Esophagus squamous epithelium (tissue), 5 donors: ENCODE measurements around the gene MLLT3. TPM values are rescaled to one million over a fixed set of nuclear protein-coding genes. Genes with fewer than 3 reads are reported as not detected.

ENCODE experiments used
- DNase-seq: peaks from one replicate; lab custom pipeline; 2025; lab: John Stamatoyannopoulos, UW
- H3K27ac ChIP-seq, 4 donors: fragments of 200-600 bp; sonication (generic); one replicate each; pipeline ENCODE4 v1.5.1; 2016 to 2019; ENCODE audit warnings: mild to moderate bottlenecking in 1 of 4
- H3K27me3 ChIP-seq, 4 donors: fragments of 200-600 bp; sonication (generic); 1 replicate in 3 of 4; 2 replicates in 1 of 4; pipeline versions ENCODE4 v1.5.1 to v1.6.0; 2017 to 2021; ENCODE audit warnings: antibody characterized with exemption in 1 of 4
- H3K36me3 ChIP-seq, 3 donors: fragments of 200-600 bp; sonication (generic); one replicate each; pipeline ENCODE4 v1.5.1; 2016 to 2019
- H3K4me1 ChIP-seq, 3 donors: fragments of 200-600 bp; sonication (generic); one replicate each; pipeline ENCODE4 v1.5.1; 2017 to 2019
- H3K4me3 ChIP-seq, 4 donors: fragments of 200-600 bp; sonication (generic); 1 replicate in 3 of 4; 2 replicates in 1 of 4; pipeline ENCODE4 v1.5.1; 2016 to 2019; ENCODE audit warnings: mild to moderate bottlenecking in 2 of 4, moderate library complexity in 1 of 4
- H3K9me3 ChIP-seq, 3 donors: fragments of 200-600 bp; sonication (generic); one replicate each; pipeline ENCODE4 v1.5.1; 2016 to 2019
- CTCF ChIP-seq, 6 experiments: fragments of 450-650 bp in 4 of 6; fragments of 200-600 bp in 2 of 6; sonication (generic) in 2 of 6; IDR thresholded peaks; one replicate each; pipeline ENCODE4 v1.5.1; 2016 to 2019; ENCODE audit warnings: antibody characterized with exemption in 6 of 6, mild to moderate bottlenecking in 4 of 6, moderate library complexity in 4 of 6
- POLR2A ChIP-seq, 4 donors: fragments of 450-650 bp; IDR thresholded peaks; one replicate each; pipeline ENCODE4 v1.6.1; 2017; ENCODE audit warnings: antibody characterized with exemption in 4 of 4, mild to moderate bottlenecking in 4 of 4, moderate library complexity in 3 of 4
- WGBS, 2 donors: methylation state at CpG; one replicate each; pipeline ENCODE4 v1.1.5; 2018; 5-methylcytosine and 5-hydroxymethylcytosine counted together
- intact Hi-C: fragments of 100-400 bp; cut with DNase I; formaldehyde crosslinking; loops from one replicate; pipeline ENCODE4 v1.15.0; 2022
- total RNA-seq, 4 donors: library from RNA; depleted of rRNA; stranded (reverse); fragments of >200 nt; gene quantifications; one replicate each; pipeline ENCODE4 v1.1.0, GENCODE V29; 2016
- donor health status: DM: yes; HTN: yes; CAD: no.

Gene MLLT3
- total RNA-seq, 4 donors from 2014 or later: 8.2 to 21.5 (median 8.6) TPM

- H3K4me3 ChIP-seq: no peak overlapping the region
- H3K27ac ChIP-seq: no peak overlapping the region
- H3K36me3 ChIP-seq: no peaks in the 10 kb centered on the region
- TF ChIP-seq POLR2A (IDR thresholded peaks at IDR 0.05) (no peak), CTCF (IDR thresholded peaks at IDR 0.05) (no peak)
- no peaks in the 10 kb centered on the region for H3K27me3 ChIP-seq
- no peaks in the 10 kb centered on the region for H3K9me3 ChIP-seq
- intact Hi-C loops: no loop called here
- no peak for DNase-seq
- peaks cover 0 to 31% (median 2%) of the 10 kb centered on the region in 3 donors for H3K4me1 ChIP-seq
- WGBS, 2 donors: 79 to 89% methylated on average over 5 of the region's 5 CpGs
Measured at GRCh38 chr9:20569525-20569924, 52.8 kb downstream of the MLLT3 start.

- Histone ChIP-seq H3K9me3 (no peaks in the 10 kb centered on the region), H3K4me1 (peaks cover 0 to 33% (median 2%) of the 10 kb centered on the region in 3 donors), H3K27me3 (no peaks in the 10 kb centered on the region), H3K4me3 (no peak overlapping the region), H3K27ac (no peak overlapping the region), H3K36me3 (no peaks in the 10 kb centered on the region)
- no peak for DNase-seq
- intact Hi-C loops: no loop called here
- TF ChIP-seq POLR2A (IDR thresholded peaks at IDR 0.05) (no peak), CTCF (IDR thresholded peaks at IDR 0.05) (no peak)
Measured at GRCh38 chr9:20568400-20568799, 53.9 kb downstream of the MLLT3 start.

GRCh38 chr9:20566401-20566800 is 55.9 kb downstream of the MLLT3 start:
- Histone ChIP-seq H3K36me3 (no peaks in the 10 kb centered on the region), H3K27me3 (no peaks in the 10 kb centered on the region), H3K4me1 (peaks cover 0 to 50% (median 2%) of the 10 kb centered on the region in 3 donors), H3K9me3 (no peaks in the 10 kb centered on the region), H3K4me3 (no peak overlapping the region), H3K27ac (no peak overlapping the region)
- TF ChIP-seq POLR2A (IDR thresholded peaks at IDR 0.05) (no peak), CTCF (IDR thresholded peaks at IDR 0.05) (no peak)
- intact Hi-C loops: no loop called here
- no peak for DNase-seq
- 81 to 87% methylated on average over 4 of the region's 4 CpGs for WGBS, 2 donors

GRCh38 chr9:20564650-20565049 is 57.6 kb downstream of the MLLT3 start:
- peaks cover 0 to 43% (median 2%) of the 10 kb centered on the region in 3 donors for H3K4me1 ChIP-seq
- TF ChIP-seq POLR2A (IDR thresholded peaks at IDR 0.05): no peak
- no peak for TF ChIP-seq CTCF (IDR thresholded peaks at IDR 0.05)
- H3K27me3 ChIP-seq: no peaks in the 10 kb centered on the region
- intact Hi-C loops: no loop called here
- no peak for DNase-seq
- H3K27ac ChIP-seq: no peak overlapping the region
- H3K36me3 ChIP-seq: no peaks in the 10 kb centered on the region
- H3K4me3 ChIP-seq: no peak overlapping the region
- no peaks in the 10 kb centered on the region for H3K9me3 ChIP-seq
- WGBS, 2 donors: 76 to 86% methylated on average over 3 of the region's 3 CpGs

GRCh38 chr9:20563917-20564316 is 58.4 kb downstream of the MLLT3 start:
- 29 to 48% methylated on average over 1 of the region's 1 CpG for WGBS, 2 donors
- no peaks in the 10 kb centered on the region for H3K36me3 ChIP-seq
- H3K9me3 ChIP-seq: no peaks in the 10 kb centered on the region
- intact Hi-C loops: no loop called here
- no peak overlapping the region for H3K27ac ChIP-seq
- TF ChIP-seq CTCF (IDR thresholded peaks at IDR 0.05) (no peak), POLR2A (IDR thresholded peaks at IDR 0.05) (no peak)
- H3K4me1 ChIP-seq: peaks cover 0 to 46% (median 6%) of the 10 kb centered on the region in 3 donors
- H3K27me3 ChIP-seq: no peaks in the 10 kb centered on the region
- no peak for DNase-seq
- no peak overlapping the region for H3K4me3 ChIP-seq
